8988T (cell line): ENCODE results near the gene BATF3.

ENCODE experiments used
- DNase-seq: peaks from one replicate; pipeline ENCODE4 v3.0.0; 2011

The BATF3 gene

DNA sequence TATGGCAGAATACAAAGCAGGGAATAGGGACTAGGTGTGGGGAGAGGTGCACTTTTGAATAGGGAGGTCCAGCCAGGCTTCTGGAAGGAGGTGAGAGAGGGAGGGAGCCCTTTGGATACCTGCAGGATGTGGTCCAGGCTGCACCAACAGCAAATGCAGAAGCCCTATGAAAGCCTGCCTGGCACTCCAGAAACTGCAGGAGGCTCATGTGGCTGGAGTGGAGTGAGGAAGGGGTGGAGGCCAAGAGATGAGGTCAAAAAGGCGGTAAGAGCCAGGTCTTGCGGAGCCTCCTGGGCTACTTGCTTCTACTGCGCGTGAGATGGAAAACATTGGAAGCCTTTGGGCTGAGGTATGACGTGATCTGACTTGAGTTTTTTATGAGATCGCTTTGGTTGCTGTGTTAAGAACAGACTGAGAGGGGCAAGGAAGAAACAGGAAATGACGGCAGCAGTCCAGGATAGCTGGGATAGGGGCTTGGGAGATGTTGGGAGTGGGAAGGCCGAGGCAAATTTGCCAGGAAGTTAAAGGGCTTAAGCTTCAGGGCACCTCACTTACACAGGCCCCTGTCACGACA lies 4.4 kb upstream of the BATF3 start:
- no peak for DNase-seq

DNA sequence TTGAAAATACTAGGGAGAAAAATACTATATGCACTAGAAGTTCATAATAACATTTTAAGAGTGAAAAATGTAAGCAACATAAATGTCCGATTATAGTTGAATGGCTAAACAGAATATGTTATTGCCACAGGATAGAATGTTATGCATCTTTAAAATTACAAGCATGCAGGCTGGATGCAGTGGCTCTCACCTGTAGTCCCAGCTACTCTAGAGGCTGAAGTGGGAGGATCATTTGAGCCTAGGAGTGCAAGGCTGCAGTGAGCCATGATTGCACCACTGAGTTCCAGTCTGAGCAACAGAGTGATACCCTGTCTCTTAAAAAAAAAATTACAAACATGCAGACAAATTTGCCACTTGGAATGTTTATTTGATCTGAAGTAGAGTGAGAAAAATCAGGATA lies 3.0 kb upstream of the BATF3 start:
- DNase-seq, result no peak

DNA sequence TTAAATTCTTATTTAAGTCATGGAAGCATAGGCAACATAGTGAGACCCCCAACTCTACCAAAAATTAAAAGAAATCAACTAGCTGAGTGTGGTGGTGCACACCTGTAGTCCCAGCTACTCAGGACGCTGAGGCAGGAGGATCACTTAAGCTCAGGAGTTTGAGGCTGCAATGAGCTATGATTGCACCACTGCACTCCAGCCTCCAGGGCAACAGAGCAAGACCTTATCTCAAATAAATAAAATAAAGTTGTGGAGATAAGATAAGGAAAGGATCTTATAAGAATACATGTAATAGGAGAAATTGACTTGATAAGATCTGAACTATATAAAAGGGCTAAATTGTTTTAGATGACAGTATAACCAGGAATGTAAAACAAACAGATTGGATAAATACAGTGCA lies 2.3 kb upstream of the BATF3 start:
- DNase-seq, result no peak

DNA sequence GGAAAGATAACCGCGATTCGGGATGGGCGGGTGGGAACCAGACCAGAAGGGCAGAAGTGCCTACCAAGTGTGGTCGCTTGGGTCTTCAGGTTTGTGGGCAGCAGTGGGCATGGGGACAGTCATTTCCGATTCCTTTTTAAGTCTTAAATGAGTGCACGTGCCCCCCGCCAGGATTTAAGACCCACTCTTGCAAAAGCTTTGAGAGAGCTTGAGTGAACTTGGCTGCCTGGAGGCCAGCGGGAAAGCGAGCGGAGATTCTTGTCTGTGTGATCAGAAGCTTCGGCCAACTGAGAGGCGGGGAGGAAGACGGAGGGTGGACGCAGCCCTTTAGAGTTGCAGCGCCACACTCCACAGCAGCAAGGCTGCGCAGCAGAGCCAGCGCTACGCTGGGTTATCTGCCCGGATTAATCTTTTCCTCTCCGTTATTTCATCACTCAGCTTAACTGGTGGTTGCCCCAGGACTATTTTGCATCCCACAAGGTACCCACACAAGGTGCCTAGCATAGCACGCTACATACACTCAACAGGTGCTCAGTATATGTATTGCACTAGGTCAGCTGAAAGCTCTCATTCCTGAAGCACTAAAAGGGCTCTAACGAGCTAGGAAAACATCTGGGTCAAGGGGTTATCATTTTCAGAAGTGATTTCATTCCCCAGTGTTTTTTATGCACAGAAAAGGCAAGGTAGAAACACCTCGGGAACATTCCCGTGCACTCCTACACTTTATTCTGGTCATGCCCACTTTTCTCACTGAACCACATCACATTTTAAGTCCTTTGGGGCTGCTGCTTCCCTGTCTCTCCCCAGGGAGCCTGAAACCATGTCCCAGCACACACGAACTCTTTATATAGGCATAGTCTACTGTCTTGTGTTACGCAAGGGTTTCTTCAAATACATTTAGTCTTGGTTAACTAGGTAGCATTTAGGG lies 1.5 kb upstream of the BATF3 start:
- no peak for DNase-seq

DNA sequence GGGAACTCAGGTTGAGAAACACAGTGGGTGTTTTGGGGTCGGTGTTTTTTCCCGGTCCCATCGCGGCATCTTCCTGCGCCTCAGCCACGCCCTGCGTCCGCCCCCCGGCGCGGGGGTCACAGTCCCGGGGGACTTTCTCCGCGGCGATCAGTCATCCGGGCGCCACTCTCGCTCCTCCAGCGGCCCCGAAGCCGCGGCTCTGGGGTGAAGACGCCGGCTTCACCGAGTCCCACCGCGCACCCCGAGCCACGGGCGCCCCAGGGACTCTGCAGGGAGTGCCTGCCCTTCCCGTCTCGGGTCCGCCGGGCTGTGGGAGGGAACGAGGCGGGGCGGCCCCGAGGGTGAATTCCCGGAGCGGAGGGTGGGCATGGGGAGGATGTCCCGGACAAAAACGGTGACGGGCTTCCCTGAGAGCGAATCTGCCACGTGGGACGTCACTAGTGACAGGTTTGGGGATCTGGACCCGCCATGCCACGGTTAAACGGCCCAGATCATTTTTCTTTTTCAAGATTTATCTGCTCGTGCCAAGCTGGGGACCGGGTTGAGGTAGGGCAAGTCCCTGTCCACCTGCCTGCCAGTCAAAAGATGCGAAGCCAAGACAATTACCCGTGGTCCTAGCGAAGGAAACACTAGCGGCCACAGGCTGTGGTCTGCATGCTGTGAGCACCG lies 717 bp upstream of the BATF3 start:
- DNase-seq, result no peak

DNA sequence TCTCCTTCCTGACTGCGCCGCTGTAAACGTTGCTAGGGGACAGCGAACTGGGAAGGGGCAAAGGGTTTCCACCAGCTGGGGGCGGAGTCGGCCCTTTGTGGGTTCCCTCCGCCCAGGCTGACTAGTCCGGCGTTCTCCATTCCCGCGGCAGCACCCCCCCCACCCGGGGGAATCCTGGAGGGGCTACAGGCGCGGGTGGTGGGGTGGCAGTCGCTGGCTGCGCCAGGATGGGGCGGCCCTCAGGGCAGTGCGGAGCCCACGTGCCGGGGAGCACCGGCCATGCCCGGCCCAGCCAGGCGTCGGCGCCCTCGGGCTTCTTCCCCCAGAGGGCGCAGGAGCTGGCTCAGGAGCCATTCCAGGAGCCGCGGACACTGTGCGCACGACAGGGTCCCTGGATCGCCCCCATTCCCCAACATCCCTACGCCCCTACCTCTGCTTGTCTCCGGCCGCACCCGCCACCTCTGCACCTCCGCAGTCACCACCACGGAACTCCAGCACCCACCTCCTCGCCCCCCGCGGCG lies 476 bp downstream of the BATF3 start:
- peak; percentile 51 for DNase-seq

DNA sequence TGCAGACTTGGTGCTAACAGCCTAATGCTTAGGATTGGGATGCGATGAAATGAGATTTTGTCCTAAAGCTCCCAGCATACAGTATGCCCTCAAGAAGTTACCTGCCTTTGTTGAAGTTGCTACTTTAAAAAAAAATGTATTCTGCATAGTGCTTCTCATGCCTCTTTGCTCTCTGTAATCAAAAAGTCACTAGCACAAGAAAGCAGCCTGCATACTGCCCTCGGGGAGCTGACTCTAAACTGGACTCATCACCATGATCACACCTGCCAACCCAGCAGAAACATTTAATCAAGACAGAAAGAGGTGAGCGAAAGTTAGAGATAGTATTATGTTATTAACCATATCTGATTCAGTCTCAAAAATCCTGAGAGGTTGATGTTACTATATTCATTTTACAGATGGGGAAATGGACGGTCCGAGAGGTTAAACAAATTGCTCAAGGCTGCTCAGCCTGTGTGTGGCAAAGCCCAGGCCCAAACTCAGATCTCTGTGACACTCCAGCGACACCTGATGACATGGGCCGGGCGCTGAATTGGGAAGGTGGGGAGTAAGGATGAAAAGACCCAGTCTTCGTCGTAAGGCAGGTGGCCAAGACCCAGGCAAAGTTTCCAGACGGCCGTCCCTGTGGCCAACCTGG lies 1.1 kb downstream of the BATF3 start:
- no peak for DNase-seq

DNA sequence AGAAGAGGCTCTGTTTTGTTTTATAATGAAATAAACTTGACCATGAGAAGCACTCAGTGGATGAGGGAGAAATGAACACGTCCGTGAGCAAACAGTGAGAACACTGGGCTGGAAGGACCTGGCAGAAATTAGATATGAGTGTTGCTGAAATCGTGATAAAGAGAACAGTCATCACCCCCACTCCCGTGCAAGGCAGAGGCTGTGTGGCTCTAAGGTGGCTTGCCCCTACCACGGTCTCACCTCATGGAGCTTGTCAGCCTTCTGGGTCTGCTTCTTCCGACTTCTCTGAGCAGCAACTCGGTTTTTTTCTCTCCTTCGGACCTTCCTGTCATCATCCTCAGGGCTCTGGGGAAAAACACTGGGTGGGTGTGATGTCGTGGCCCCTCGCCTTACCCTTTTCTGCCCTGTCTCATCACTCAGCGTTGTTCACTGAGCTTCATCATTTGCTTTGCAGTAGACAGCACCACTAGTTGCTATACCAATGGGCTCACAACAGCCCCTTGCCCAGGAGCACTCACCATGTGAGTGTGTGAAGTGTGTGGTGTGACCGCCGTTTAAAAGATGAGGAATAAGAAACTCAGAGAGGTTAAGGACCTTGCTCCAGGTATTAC lies 2.8 kb downstream of the BATF3 start:
- no peak for DNase-seq

DNA sequence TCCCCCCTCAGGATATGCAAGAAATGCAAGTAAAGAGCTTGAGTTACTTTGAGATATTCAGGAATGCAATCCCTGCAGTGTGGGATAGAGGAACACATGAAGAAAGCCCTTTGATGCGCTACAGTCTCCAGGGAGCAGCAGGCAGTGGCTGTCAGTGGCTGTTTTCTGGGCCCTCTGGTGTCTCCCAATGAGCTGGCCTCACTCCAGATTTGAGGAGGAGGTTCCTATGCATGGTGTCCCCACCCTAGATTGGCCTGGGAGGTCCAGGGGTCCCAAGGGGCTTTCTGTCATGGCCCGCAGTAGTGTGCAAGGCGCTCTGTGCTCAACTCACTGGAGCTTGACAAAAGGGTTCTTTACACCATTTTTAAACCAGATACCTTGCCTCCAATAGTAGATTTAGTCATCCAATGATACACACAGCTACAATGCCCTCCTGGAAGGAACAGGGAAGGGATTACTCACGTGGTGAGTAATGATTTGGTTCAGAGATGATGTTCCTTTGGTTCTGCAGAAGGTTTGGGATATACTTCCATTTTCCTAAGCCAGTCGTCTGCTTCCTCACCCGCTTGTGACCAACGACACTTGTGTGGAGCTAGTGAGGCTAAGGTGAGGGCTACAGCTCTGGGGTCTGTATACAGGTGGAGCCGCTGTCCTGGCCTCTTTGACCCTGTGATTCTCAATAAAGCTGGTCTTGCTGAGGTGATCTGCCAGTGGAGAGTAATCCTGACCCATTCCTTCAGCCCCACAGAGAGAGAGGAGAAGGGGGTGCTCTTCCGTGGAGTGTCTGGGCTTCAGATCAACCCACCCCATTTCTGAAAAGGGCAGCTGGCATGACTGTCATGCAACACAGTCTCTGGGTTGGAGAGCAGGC lies 6.6 kb downstream of the BATF3 start:
- no peak for DNase-seq

DNA sequence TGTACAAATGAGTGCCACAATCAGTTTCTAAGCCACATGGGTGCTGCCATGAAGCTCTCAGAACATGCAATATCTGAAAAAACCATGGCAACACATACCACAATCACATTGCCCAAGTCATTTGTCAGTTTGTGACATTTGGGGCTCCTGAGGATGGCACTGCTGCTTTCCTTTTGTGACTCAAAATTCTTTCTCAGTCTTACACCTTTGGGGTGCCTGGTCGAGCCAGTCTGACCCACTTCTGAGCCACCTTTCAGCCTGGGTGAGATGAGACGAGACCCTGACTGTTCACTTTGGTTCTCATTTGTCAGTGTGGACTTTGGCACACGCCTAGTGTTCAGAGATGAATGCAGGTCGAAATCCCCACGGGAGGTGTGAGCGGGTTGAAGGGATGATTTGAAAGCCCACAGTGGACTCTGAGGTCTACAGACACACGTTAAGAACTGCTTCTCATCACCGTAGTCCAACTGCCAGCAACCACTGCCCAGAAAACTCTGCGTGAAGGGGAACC lies 8.0 kb downstream of the BATF3 start:
- no peak for DNase-seq

DNA sequence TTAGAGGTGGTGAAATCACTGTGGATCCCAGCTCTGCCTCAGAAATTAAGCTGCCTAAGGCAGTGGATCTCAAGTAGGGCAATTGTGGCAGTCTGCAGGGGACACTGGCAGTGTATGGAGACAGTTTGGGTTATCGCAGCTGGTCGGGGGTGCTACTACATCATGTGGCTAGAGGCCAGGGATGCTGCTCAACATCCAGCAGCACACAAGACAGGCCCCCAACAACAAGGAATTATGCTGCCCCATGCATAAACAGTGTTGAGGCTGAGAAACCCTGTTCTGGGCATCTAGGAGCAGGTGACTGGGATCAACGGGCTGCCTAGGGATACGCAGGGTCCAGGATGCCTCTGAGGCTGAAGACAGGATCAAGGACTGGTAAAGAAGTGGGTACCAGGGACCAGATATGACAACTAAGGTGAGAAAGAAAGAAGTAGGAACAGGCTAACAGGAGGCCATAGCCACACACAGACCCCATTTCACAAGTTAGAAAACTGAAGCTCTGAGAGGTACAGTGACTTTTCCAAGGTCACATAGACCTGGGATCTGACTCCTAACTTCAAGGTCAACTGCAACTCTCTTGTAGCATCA lies 8.7 kb downstream of the BATF3 start:
- no peak for DNase-seq

DNA sequence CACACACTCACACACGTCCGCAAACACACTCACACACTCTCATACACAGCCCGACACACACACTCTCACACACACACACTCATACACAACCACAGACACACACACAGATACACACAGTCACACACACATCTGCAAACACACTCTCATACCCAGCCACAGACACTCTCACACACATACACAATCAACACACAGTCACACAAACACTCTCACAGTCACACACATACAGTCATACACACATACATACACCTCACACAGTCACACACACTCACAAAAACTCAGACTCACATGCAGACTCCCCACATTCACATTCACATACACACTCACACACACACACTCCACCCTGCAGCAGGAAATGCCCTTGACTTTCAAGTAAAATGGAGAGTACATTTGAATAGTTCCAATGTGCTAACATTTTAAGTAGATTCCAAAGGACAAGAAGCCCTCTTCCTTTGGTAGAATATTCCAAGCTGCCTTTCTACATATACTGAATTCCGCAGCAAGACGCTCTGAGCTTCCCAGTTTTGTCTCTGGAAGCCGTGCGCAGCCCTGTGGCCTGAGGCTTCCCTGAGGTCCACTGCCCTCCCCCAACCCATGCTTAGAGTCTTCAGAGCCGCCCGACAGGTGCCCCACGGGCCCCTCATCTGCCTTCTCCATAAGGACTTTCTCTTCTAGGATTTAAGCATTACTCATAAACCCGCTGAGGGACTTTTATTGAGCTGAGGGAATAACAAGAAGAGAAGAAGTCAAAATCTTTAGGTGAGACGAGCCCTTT lies 9.7 kb downstream of the BATF3 start:
- DNase-seq, result no peak

DNA sequence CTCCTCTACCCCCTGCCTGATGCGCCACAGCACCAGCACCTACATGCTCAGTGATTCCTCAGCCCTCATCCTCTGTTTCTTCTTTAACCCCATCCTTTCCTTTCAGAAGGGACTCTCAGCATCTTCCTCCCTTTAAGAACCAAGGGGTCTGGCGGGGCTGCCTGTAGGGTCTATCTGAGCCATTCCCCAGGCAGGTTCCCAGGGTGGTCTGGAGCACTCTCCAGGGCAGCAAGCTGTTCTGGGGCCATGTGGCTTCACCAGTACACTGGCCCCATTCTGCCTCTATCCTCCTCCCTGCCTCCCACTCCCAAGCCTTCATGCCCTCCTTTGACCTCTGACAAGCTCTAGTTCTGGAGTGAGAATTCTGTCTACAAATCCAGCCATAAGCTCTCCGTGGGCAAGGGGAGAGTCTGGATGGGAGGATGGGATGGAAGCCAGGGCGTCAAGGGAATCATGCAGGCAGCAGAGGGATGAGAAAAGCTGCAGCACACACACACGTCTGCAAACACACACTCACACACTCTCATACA lies 10.4 kb downstream of the BATF3 start:
- DNase-seq, result no peak

DNA sequence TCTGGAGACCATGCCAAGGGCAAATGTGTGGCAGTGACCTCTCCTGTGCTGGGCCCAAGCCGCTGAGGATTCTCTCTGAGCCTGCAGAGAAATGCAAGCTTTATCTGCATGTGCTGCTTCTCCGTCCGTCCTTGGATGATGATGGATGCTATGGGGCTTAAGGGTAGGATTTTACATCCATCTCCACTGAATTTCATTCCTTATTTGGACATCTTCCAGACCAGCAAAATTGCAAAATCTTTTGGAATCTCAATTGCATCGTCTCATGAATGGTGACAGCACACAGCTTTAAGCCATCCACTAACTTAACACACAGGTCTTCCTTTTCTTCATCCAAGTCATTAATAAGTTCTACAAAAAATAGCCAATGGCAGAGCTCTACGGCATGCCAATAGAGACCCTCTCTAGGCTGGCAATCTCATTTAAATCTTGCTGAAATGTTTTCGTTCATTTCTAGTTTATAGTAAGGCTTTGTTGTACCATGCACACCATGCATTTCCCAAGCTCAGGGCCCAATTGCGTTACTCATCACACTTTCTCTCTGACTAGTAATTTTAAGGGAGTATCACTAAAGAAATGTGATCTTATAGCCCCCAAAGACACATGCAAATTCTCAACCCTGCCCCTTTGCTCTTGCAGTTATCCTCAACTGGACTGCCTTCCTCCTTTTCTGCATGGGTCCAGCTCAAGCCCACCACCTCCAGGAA lies 11.1 kb downstream of the BATF3 start:
- DNase-seq, result no peak

DNA sequence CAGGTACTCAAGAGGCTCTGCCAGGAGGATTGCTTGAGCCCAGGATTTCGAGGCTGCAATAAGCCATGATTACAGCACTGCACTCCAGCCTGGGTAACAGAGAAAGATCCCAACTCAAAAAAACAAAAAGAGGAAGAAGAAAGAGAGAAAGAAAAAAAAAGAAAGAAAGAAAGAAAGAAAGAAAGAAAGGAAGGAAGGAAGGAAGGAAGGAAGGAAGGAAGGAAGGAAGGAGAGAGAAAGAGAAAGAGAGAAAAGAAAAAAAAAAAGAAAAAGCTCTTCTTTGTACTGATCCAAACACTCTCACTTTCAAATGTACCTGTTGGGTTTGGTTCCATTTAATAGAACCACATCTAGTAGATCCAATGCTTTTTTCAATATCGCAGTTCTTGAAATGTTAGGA lies 11.8 kb downstream of the BATF3 start:
- no peak for DNase-seq

DNA sequence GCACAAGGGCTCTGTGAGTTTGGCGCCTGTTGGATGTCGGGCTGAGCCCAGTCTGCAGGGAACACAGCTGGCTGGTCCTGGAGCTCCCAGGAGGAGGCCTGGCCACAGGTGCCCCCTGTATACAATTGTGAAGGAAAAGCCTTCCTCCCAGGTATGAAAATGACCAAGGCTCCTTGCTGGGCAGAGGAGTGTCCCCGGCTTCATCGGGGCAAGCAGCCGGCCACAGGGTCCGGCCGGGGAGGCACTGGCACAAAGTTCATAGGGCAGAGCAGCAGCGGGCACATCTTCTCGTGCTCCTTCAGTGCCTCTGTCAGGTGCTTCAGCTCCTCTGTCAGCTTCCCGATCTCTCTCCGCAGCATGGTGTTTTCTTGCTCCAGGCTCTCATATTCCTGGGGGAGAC lies 13.0 kb downstream of the BATF3 start:
- DNase-seq, result no peak

DNA sequence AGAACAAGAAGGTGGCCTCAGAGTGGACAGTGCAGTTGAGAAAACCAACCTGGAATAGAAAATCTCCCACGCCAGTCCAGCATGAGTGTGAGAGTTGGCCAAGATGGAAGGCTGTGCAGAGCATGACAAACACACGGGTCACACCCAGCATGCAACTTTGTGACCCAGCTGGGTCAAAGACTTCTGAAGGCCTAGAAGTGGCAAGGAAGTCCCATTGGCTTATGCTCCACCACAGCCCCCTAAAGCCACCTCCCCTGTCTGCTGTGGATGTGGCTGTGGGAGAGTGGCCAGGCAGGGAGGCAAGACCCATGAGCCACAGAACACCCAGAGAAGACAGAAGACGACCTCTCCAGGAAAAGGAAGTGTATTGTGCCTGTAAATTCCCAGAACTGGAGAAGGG lies 13.6 kb downstream of the BATF3 start:
- DNase-seq, result no peak

DNA sequence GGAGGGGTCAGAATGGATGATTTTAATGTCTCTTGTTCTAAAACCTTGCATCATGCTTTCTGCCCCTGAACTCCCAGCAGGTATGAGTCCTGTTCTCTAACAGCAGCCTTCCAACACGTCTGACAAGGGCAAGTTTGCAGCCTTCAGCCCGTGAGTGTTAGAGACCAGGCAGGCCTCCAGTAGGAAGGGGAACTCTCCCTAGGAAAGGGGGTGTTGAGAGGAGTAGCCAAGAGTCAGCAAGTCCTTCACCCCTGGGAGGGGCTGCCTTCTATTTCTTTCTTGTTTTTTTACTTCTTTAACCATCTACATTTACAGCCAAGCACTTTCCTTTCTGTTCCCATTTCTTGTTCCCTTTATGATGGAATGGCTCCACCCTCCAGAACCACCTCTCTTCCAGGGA lies 14.2 kb downstream of the BATF3 start:
- DNase-seq, result no peak

DNA sequence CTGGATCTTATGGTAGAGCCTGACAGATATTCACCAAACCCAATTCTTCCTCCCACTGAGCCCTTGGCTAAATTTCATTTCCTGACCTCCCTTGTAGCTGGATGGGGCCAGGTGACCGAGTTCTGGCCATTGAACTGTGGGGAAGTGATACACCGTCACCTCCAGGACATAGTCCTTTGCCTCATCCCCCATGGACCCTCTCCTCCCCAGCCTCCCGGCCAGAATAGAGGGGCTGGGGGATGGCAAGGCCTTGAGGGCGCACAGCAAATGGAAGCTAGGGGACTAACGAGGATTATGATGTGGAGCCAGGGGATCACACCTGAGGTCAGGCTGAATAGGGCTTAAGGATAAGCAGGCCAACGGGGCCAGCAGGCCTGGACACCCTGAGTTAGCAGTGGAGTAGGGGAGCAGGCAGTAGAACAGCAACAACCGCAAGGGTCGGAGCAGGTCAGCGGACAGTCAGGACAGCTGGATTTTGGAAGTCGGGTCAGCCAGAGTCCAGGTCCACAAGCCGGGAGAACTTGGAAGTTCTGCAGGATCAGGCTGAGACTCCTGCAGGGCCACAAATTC lies 15.0 kb downstream of the BATF3 start:
- DNase-seq, result no peak
